ENCODE results near the gene SSTR5. TPM values are rescaled to one million over a fixed set of nuclear protein-coding genes. Genes with fewer than 3 reads are reported as not detected.

The SSTR5 gene
- total RNA-seq, 2 experiments from 2014 or later, result not detected

- H3K36me3 Mint-ChIP-seq (ENCODE audit: low read depth), result no peaks in the 10 kb centered on the region
- no peak overlapping the region for H3K4me3 Mint-ChIP-seq
- H3K9me3 Mint-ChIP-seq (ENCODE audit: low read depth), result no peaks in the 10 kb centered on the region
- CTCF ChIA-PET, result interaction anchor here (0.6 to 1.0 kb wide), 2 partner anchors 20 to 86 kb away, joined by 3 read pairs; no protein-coding TSS in a partner anchor
- H3K4me1 Mint-ChIP-seq, result no peaks in the 10 kb centered on the region
- no peak overlapping the region for H3K27ac Mint-ChIP-seq
- no peak for ATAC-seq
- H3K27me3 Mint-ChIP-seq, result no peaks in the 10 kb centered on the region
- intact Hi-C loops (cut with DNase I, micrococcal nuclease), result no loop called here
- POLR2A ChIA-PET, result no interaction called here
- DNase-seq, result no peak
Observed at GRCh38 chr16:1049976-1050247, 22.6 kb upstream of the SSTR5 start.

GRCh38 chr16:1050516-1050915, 22.0 kb upstream of the SSTR5 start:
- H3K9me3 Mint-ChIP-seq (ENCODE audit: low read depth), result no peaks in the 10 kb centered on the region
- no peak for ATAC-seq
- no peak overlapping the region for H3K4me3 Mint-ChIP-seq
- ChIA-PET POLR2A (no interaction called here), CTCF (interaction anchor here (0.6 to 1.0 kb wide), 2 partner anchors 20 to 86 kb away, joined by 3 read pairs; no protein-coding TSS in a partner anchor)
- H3K27me3 Mint-ChIP-seq, result no peaks in the 10 kb centered on the region
- intact Hi-C loops (cut with DNase I, micrococcal nuclease), result no loop called here
- no peaks in the 10 kb centered on the region for H3K4me1 Mint-ChIP-seq
- DNase-seq, result no peak
- no peaks in the 10 kb centered on the region for H3K36me3 Mint-ChIP-seq (ENCODE audit: low read depth)
- H3K27ac Mint-ChIP-seq, result no peak overlapping the region

- Mint-ChIP-seq H3K27me3 (no peaks in the 10 kb centered on the region), H3K36me3 (ENCODE audit: low read depth) (no peaks in the 10 kb centered on the region), H3K4me1 (no peaks in the 10 kb centered on the region), H3K9me3 (ENCODE audit: low read depth) (no peaks in the 10 kb centered on the region), H3K27ac (no peak overlapping the region), H3K4me3 (no peak overlapping the region)
- DNase-seq, result no peak
- ChIA-PET POLR2A (no interaction called here), CTCF (interaction anchor here (1.0 kb wide), 1 partner anchor 87 kb away, joined by 3 read pairs; no protein-coding TSS in a partner anchor)
- intact Hi-C loops (cut with DNase I, micrococcal nuclease), result no loop called here
- no peak for ATAC-seq
Observed at GRCh38 chr16:1050921-1051320, 21.6 kb upstream of the SSTR5 start.

GRCh38 chr16:1051446-1051845, 21.1 kb upstream of the SSTR5 start:
- CTCF ChIA-PET, result no interaction called here
- H3K27me3 Mint-ChIP-seq, result no peaks in the 10 kb centered on the region
- no peak overlapping the region for H3K27ac Mint-ChIP-seq
- intact Hi-C loops (cut with DNase I, micrococcal nuclease), result no loop called here
- no peaks in the 10 kb centered on the region for H3K9me3 Mint-ChIP-seq (ENCODE audit: low read depth)
- DNase-seq (no peak), ATAC-seq (no peak)
- H3K4me3 Mint-ChIP-seq, result no peak overlapping the region
- POLR2A ChIA-PET, result no interaction called here
- no peaks in the 10 kb centered on the region for H3K4me1 Mint-ChIP-seq
- no peaks in the 10 kb centered on the region for H3K36me3 Mint-ChIP-seq (ENCODE audit: low read depth)

GRCh38 chr16:1052721-1053120, 19.8 kb upstream of the SSTR5 start:
- Mint-ChIP-seq H3K27me3 (no peaks in the 10 kb centered on the region), H3K36me3 (ENCODE audit: low read depth) (no peaks in the 10 kb centered on the region), H3K4me3 (no peak overlapping the region), H3K27ac (no peak overlapping the region), H3K4me1 (no peaks in the 10 kb centered on the region), H3K9me3 (ENCODE audit: low read depth) (no peaks in the 10 kb centered on the region)
- no peak for DNase-seq
- POLR2A ChIA-PET, result no interaction called here
- CTCF ChIA-PET, result no interaction called here
- intact Hi-C loops (cut with DNase I, micrococcal nuclease), result no loop called here
- no peak for ATAC-seq

- Mint-ChIP-seq H3K4me3 (no peak overlapping the region), H3K9me3 (ENCODE audit: low read depth) (no peaks in the 10 kb centered on the region), H3K27me3 (no peaks in the 10 kb centered on the region), H3K27ac (no peak overlapping the region), H3K36me3 (ENCODE audit: low read depth) (no peaks in the 10 kb centered on the region), H3K4me1 (no peaks in the 10 kb centered on the region)
- intact Hi-C loops (cut with DNase I, micrococcal nuclease), result no loop called here
- DNase-seq (no peak), ATAC-seq (no peak)
- ChIA-PET CTCF (no interaction called here), POLR2A (no interaction called here)
Observed at GRCh38 chr16:1053121-1053521, 19.4 kb upstream of the SSTR5 start.

GRCh38 chr16:1053700-1054368, 18.7 kb upstream of the SSTR5 start:
- Mint-ChIP-seq H3K4me3 (no peak overlapping the region), H3K27me3 (no peaks in the 10 kb centered on the region), H3K27ac (no peak overlapping the region), H3K4me1 (no peaks in the 10 kb centered on the region), H3K9me3 (ENCODE audit: low read depth) (no peaks in the 10 kb centered on the region), H3K36me3 (ENCODE audit: low read depth) (no peaks in the 10 kb centered on the region)
- POLR2A ChIA-PET, result no interaction called here
- intact Hi-C loops (cut with DNase I, micrococcal nuclease), result loop anchor here in 1 of 2 experiments (2.0 kb wide), 1 partner anchor 343 kb away; no protein-coding TSS in a partner anchor
- no peak for DNase-seq
- CTCF ChIA-PET, result no interaction called here
- ATAC-seq, result no peak

GRCh38 chr16:1054660-1055556, 17.6 kb upstream of the SSTR5 start:
- POLR2A ChIA-PET, result no interaction called here
- Mint-ChIP-seq H3K4me3 (no peak overlapping the region), H3K9me3 (ENCODE audit: low read depth) (peaks cover 4% of the 10 kb centered on the region), H3K27ac (no peak overlapping the region), H3K36me3 (ENCODE audit: low read depth) (peaks cover 3% of the 10 kb centered on the region), H3K27me3 (peaks cover 3% of the 10 kb centered on the region), H3K4me1 (no peaks in the 10 kb centered on the region)
- CTCF ChIA-PET, result interaction anchor here (0.9 to 1.1 kb wide), 4 partner anchors 10 to 91 kb away, joined by 3 read pairs; no protein-coding TSS in a partner anchor
- DNase-seq, result peak; percentile 65
- intact Hi-C loops (cut with DNase I, micrococcal nuclease), result loop anchor here (1.0 to 2.0 kb wide), 3 partner anchors 241 to 344 kb away; no protein-coding TSS in a partner anchor
- ATAC-seq, result peak; percentile 59

GRCh38 chr16:1055557-1055924, 17.0 kb upstream of the SSTR5 start:
- H3K27me3 Mint-ChIP-seq, result peaks cover 3% of the 10 kb centered on the region
- DNase-seq, result no peak
- H3K9me3 Mint-ChIP-seq (ENCODE audit: low read depth), result peaks cover 4% of the 10 kb centered on the region
- CTCF ChIA-PET, result interaction anchor here (0.9 to 1.1 kb wide), 3 partner anchors 10 to 91 kb away, joined by 3 read pairs; no protein-coding TSS in a partner anchor
- no peak for ATAC-seq
- H3K4me3 Mint-ChIP-seq, result no peak overlapping the region
- H3K36me3 Mint-ChIP-seq (ENCODE audit: low read depth), result peaks cover 3% of the 10 kb centered on the region
- no peak overlapping the region for H3K27ac Mint-ChIP-seq
- POLR2A ChIA-PET, result no interaction called here
- no peaks in the 10 kb centered on the region for H3K4me1 Mint-ChIP-seq
- intact Hi-C loops (cut with DNase I, micrococcal nuclease), result loop anchor here (1.0 to 2.0 kb wide), 3 partner anchors 241 to 345 kb away; no protein-coding TSS in a partner anchor

- Mint-ChIP-seq H3K36me3 (ENCODE audit: low read depth) (peaks cover 3% of the 10 kb centered on the region), H3K27me3 (peaks cover 3% of the 10 kb centered on the region), H3K9me3 (ENCODE audit: low read depth) (peaks cover 4% of the 10 kb centered on the region), H3K27ac (no peak overlapping the region), H3K4me1 (no peaks in the 10 kb centered on the region), H3K4me3 (no peak overlapping the region)
- POLR2A ChIA-PET, result no interaction called here
- CTCF ChIA-PET, result interaction anchor here (0.7 to 1.1 kb wide), 6 partner anchors 11 to 1535 kb away, joined by 3 read pairs; no protein-coding TSS in a partner anchor
- intact Hi-C loops (cut with DNase I, micrococcal nuclease), result loop anchor here in 1 of 2 experiments (2.0 kb wide), 1 partner anchor 139 kb away; no protein-coding TSS in a partner anchor
- DNase-seq (no peak), ATAC-seq (no peak)
Observed at GRCh38 chr16:1056196-1056595, 16.4 kb upstream of the SSTR5 start.

GRCh38 chr16:1057252-1057932, 15.2 kb upstream of the SSTR5 start:
- Mint-ChIP-seq H3K27ac (no peak overlapping the region), H3K36me3 (ENCODE audit: low read depth) (peaks cover 3% of the 10 kb centered on the region), H3K4me3 (no peak overlapping the region), H3K9me3 (ENCODE audit: low read depth) (peaks cover 4% of the 10 kb centered on the region), H3K4me1 (no peaks in the 10 kb centered on the region), H3K27me3 (peaks cover 3% of the 10 kb centered on the region)
- CTCF ChIA-PET, result interaction anchor here (0.6 to 1.2 kb wide), 6 partner anchors 12 to 208 kb away, joined by 3 to 5 read pairs (median 4); no protein-coding TSS in a partner anchor
- ATAC-seq (peak; percentile 70), DNase-seq (peak; percentile 80)
- intact Hi-C loops (cut with DNase I, micrococcal nuclease), result loop anchor here in 1 of 2 experiments (1.0 to 2.0 kb wide), 2 partner anchors 46 to 137 kb away; no protein-coding TSS in a partner anchor
- POLR2A ChIA-PET, result no interaction called here

Measured in activated CD4-positive, alpha-beta T cell treated with anti-CD3 and anti-CD28 coated beads for 36 hours (primary cell).